CD4-positive, alpha-beta memory T cell (primary cell): ENCODE measurements around the gene PPT2. TPM values are rescaled to one million over a fixed set of nuclear protein-coding genes. Genes with fewer than 3 reads are reported as not detected.

Source experiments
- CTCF ChIA-PET: fragments of 350-600 bp; sonication (Branson Sonifier 250); formaldehyde crosslinking; loops from one replicate; lab custom pipeline; 2021; ENCODE audit warnings: inconsistent platforms; ENCODE audit not compliant: partially characterized antibody; lab: Charles Lee
- POLR2A ChIA-PET: fragments of 350-600 bp; sonication (Branson Sonifier 250); formaldehyde crosslinking; loops from one replicate; lab custom pipeline; 2021; ENCODE audit not compliant: partially characterized antibody; lab: Charles Lee
- DNase-seq, 5 donors: peaks; one replicate each; pipeline versions ENCODE4 v3.0.0 to v3.0.0-alpha.2; 2020 to 2022; ENCODE audit warnings: mixed read lengths in 1 of 5
- H3K27ac ChIP-seq: one replicate; pipeline ENCODE4 v1.7.0; 2013; ENCODE audit warnings: low read depth, low read length
- H3K27me3 ChIP-seq: 2 replicates; pipeline ENCODE4 v1.7.0; 2013; ENCODE audit warnings: mild to moderate bottlenecking, low read length, moderate library complexity; ENCODE audit not compliant: insufficient read depth
- H3K36me3 ChIP-seq: 2 replicates; pipeline ENCODE4 v1.7.0; 2013; ENCODE audit warnings: mild to moderate bottlenecking, low read length, moderate library complexity; ENCODE audit not compliant: insufficient read depth
- H3K4me1 ChIP-seq: 2 replicates; pipeline ENCODE4 v1.7.0; 2013; ENCODE audit warnings: mild to moderate bottlenecking, low read length, moderate library complexity; ENCODE audit not compliant: insufficient read depth
- H3K4me3 ChIP-seq, 2 donors: one replicate each; pipeline ENCODE4 v1.7.0; 2013; ENCODE audit warnings: low read length in 2 of 2, mild to moderate bottlenecking in 1 of 2
- H3K9me3 ChIP-seq, 2 donors: one replicate each; pipeline ENCODE4 v1.7.0; 2013; ENCODE audit warnings: low read length in 2 of 2, control low read depth in 1 of 2; ENCODE audit not compliant: control insufficient read depth in 1 of 2
- H3K27ac Mint-ChIP-seq, 7 donors: one replicate each; pipeline ENCODE4 v1.8.0; 2020 to 2021; ENCODE audit warnings: mixed read lengths in 7 of 7, mild to moderate bottlenecking in 6 of 7, inconsistent platforms in 3 of 7, moderate library complexity in 3 of 7
- H3K27me3 Mint-ChIP-seq, 2 donors: one replicate each; pipeline ENCODE4 v1.8.0; 2020 to 2021; ENCODE audit warnings: mixed read lengths in 2 of 2
- H3K36me3 Mint-ChIP-seq, 2 donors: one replicate each; pipeline ENCODE4 v1.8.0; 2020 to 2021; ENCODE audit warnings: mixed read lengths in 2 of 2, inconsistent platforms in 1 of 2, mild to moderate bottlenecking in 1 of 2
- H3K4me1 Mint-ChIP-seq, 4 donors: one replicate each; pipeline ENCODE4 v1.8.0; 2020 to 2021; ENCODE audit warnings: mixed read lengths in 4 of 4, mild to moderate bottlenecking in 1 of 4
- H3K4me3 Mint-ChIP-seq, 8 donors: one replicate each; pipeline ENCODE4 v1.8.0; 2020 to 2021; ENCODE audit warnings: mixed read lengths in 8 of 8, mild to moderate bottlenecking in 7 of 8, moderate library complexity in 6 of 8, inconsistent platforms in 3 of 8
- H3K9me3 Mint-ChIP-seq, 8 donors: one replicate each; pipeline ENCODE4 v1.8.0; 2020 to 2021; ENCODE audit warnings: mixed read lengths in 8 of 8, mild to moderate bottlenecking in 5 of 8, inconsistent platforms in 3 of 8, moderate library complexity in 1 of 8
- intact Hi-C: fragments of 100-400 bp; cut with micrococcal nuclease; formaldehyde crosslinking; loops from one replicate; pipeline ENCODE4 v1.15.1; 2023
- polyA plus RNA-seq, 2 donors: library from polyadenylated mRNA; unstranded; fragments of 300-500 nt; fragmentation: Illumina TruSeq; gene quantifications; one replicate each; pipeline ENCODE4 v1.2.3, GENCODE V29; 2021
- total RNA-seq, 2 experiments: library from RNA; stranded (reverse); gene quantifications; one replicate each; pipeline ENCODE4 v1.2.3, GENCODE V29; 2021

Gene PPT2
- total RNA-seq, result 10 to 100 TPM; 12.7 to 15.4 TPM
- 1 to 10 TPM; 3.8 TPM for polyA plus RNA-seq

GRCh38 chr6:32153564-32154513 lies at the start of gene PPT2:
Gene PPT2 (plus strand): TSS chr6:32154141. CDS start chr6:32154595, 454 bp downstream.
- peaks cover under 1% of the 10 kb centered on the region for H3K27me3 ChIP-seq
- peaks cover 30 to 58% (median 41%) of the 10 kb centered on the region in 4 donors for H3K4me1 Mint-ChIP-seq
- peak within 1 kb of the TSS; percentile 42 for H3K27ac ChIP-seq
- POLR2A ChIA-PET, result interaction anchor here (0.9 to 1.3 kb wide), 6 partner anchors 11 to 43 kb away, joined by 3 to 14 read pairs (median 4); partner anchors contain the start of genes ATF6B and EGFL8
- H3K36me3 Mint-ChIP-seq, result peaks cover 12 to 15% of the 10 kb centered on the region in 2 donors
- intact Hi-C loops, result loop anchor here (1.0 to 10.0 kb wide), 5 partner anchors 22 to 109 kb away; partner anchors contain the start of genes AGPAT1 and PBX2
- peak; percentile 62 to 84 (median 70) for DNase-seq
- peak within 1 kb of the TSS; percentile 78 to 98 for H3K4me3 ChIP-seq
- CTCF ChIA-PET, result interaction anchor here (1.0 to 1.3 kb wide), 6 partner anchors 11 to 106 kb away, joined by 3 to 9 read pairs (median 6); partner anchors contain the start of genes EGFL8 and GPSM3
- no peaks in the 10 kb centered on the region for H3K36me3 ChIP-seq
- H3K4me3 Mint-ChIP-seq, result peak within 1 kb of the TSS; percentile 95 to 100 (median 98)
- H3K27me3 Mint-ChIP-seq, result peaks cover 15 to 25% of the 10 kb centered on the region in 2 donors
- H3K9me3 Mint-ChIP-seq, result peaks cover 0 to 3% (median 0%) of the 10 kb centered on the region in 8 donors
- H3K9me3 ChIP-seq, result no peaks in the 10 kb centered on the region
- H3K4me1 ChIP-seq, result peaks cover 16% of the 10 kb centered on the region
- H3K27ac Mint-ChIP-seq, result peak within 1 kb of the TSS; percentile 92 to 98 (median 94)

GRCh38 chr6:32105433-32105832 lies 48.5 kb upstream of the PPT2 start:
- H3K4me1 ChIP-seq, result peaks cover 15% of the 10 kb centered on the region
- Mint-ChIP-seq H3K27ac (no peak overlapping the region), H3K4me3 (no peak overlapping the region), H3K4me1 (peaks cover 10 to 27% (median 18%) of the 10 kb centered on the region in 4 donors), H3K36me3 (no peaks in the 10 kb centered on the region), H3K27me3 (peaks cover 10 to 25% of the 10 kb centered on the region in 2 donors), H3K9me3 (no peaks in the 10 kb centered on the region)
- ChIA-PET POLR2A (no interaction called here), CTCF (no interaction called here)
- no peaks in the 10 kb centered on the region for H3K9me3 ChIP-seq
- intact Hi-C loops, result no loop called here
- H3K4me3 ChIP-seq, result no peak overlapping the region
- no peaks in the 10 kb centered on the region for H3K36me3 ChIP-seq
- DNase-seq, result no peak
- no peak overlapping the region for H3K27ac ChIP-seq
- H3K27me3 ChIP-seq, result no peaks in the 10 kb centered on the region

- Histone ChIP-seq H3K9me3 (no peaks in the 10 kb centered on the region), H3K27me3 (no peaks in the 10 kb centered on the region), H3K4me1 (peaks cover 15% of the 10 kb centered on the region), H3K36me3 (no peaks in the 10 kb centered on the region), H3K4me3 (no peak overlapping the region), H3K27ac (no peak overlapping the region)
- DNase-seq, result no peak
- peaks cover 11 to 27% (median 19%) of the 10 kb centered on the region in 4 donors for H3K4me1 Mint-ChIP-seq
- POLR2A ChIA-PET, result interaction anchor here (0.9 kb wide), 1 partner anchor 11 kb away, joined by 3 read pairs; no protein-coding TSS in a partner anchor
- H3K27me3 Mint-ChIP-seq, result peaks cover 8 to 25% of the 10 kb centered on the region in 2 donors
- CTCF ChIA-PET, result interaction anchor here (2.0 kb wide), 1 partner anchor 11 kb away, joined by 8 read pairs; no protein-coding TSS in a partner anchor
- peaks cover 0 to 5% of the 10 kb centered on the region in 2 donors for H3K36me3 Mint-ChIP-seq
- no peaks in the 10 kb centered on the region for H3K9me3 Mint-ChIP-seq
- peak overlapping the region in 1 of 7 donors; percentile 16 for H3K27ac Mint-ChIP-seq
- intact Hi-C loops, result no loop called here
- H3K4me3 Mint-ChIP-seq, result no peak overlapping the region
Observed at GRCh38 chr6:32107406-32107805, 46.5 kb upstream of the PPT2 start.

- H3K36me3 Mint-ChIP-seq, result peaks cover 0 to 9% of the 10 kb centered on the region in 2 donors
- no peak overlapping the region for H3K27ac ChIP-seq
- H3K27me3 ChIP-seq, result no peaks in the 10 kb centered on the region
- DNase-seq, result no peak
- peak overlapping the region in 1 of 8 donors; percentile 47 for H3K4me3 Mint-ChIP-seq
- ChIA-PET CTCF (no interaction called here), POLR2A (no interaction called here)
- no peak overlapping the region for H3K4me3 ChIP-seq
- peaks cover 11 to 27% (median 19%) of the 10 kb centered on the region in 4 donors for H3K4me1 Mint-ChIP-seq
- H3K27ac Mint-ChIP-seq, result peak overlapping the region in 1 of 7 donors; percentile 32
- intact Hi-C loops, result no loop called here
- no peaks in the 10 kb centered on the region for H3K9me3 Mint-ChIP-seq
- peaks cover 8 to 25% of the 10 kb centered on the region in 2 donors for H3K27me3 Mint-ChIP-seq
- H3K9me3 ChIP-seq, result no peaks in the 10 kb centered on the region
- H3K36me3 ChIP-seq, result no peaks in the 10 kb centered on the region
- H3K4me1 ChIP-seq, result peaks cover 15% of the 10 kb centered on the region
Observed at GRCh38 chr6:32108094-32108627, 45.8 kb upstream of the PPT2 start.

GRCh38 chr6:32108727-32109113 lies 45.2 kb upstream of the PPT2 start:
- Mint-ChIP-seq H3K4me3 (peak overlapping the region in 2 of 8 donors; percentile 7 to 14), H3K9me3 (no peaks in the 10 kb centered on the region), H3K4me1 (peaks cover 13 to 27% (median 20%) of the 10 kb centered on the region in 4 donors), H3K27ac (peak overlapping the region in 3 of 7 donors; percentile 38 to 63 (median 42)), H3K27me3 (peaks cover 6 to 23% of the 10 kb centered on the region in 2 donors), H3K36me3 (peaks cover 0 to 9% of the 10 kb centered on the region in 2 donors)
- Histone ChIP-seq H3K27me3 (no peaks in the 10 kb centered on the region), H3K36me3 (no peaks in the 10 kb centered on the region), H3K9me3 (no peaks in the 10 kb centered on the region), H3K27ac (no peak overlapping the region), H3K4me1 (peaks cover 15% of the 10 kb centered on the region), H3K4me3 (no peak overlapping the region)
- intact Hi-C loops, result no loop called here
- POLR2A ChIA-PET, result interaction anchor here (2.8 kb wide), 1 partner anchor 19 kb away, joined by 11 read pairs; the partner anchor contains the start of gene ATF6B
- CTCF ChIA-PET, result interaction anchor here (2.0 kb wide), 1 partner anchor 10 kb away, joined by 7 read pairs; no protein-coding TSS in a partner anchor
- no peak for DNase-seq

GRCh38 chr6:32109114-32109764 lies 44.7 kb upstream of the PPT2 start, which contains the start of gene TNXB:
Gene TNXB (minus strand): TSS chr6:32109338. CDS start chr6:32098198, 11,140 bp downstream.
- no peaks in the 10 kb centered on the region for H3K36me3 ChIP-seq
- intact Hi-C loops, result no loop called here
- peaks cover 15% of the 10 kb centered on the region for H3K4me1 ChIP-seq
- H3K27me3 ChIP-seq, result no peaks in the 10 kb centered on the region
- Mint-ChIP-seq H3K36me3 (peaks cover 0 to 9% of the 10 kb centered on the region in 2 donors), H3K9me3 (no peaks in the 10 kb centered on the region), H3K27me3 (peaks cover 6 to 20% of the 10 kb centered on the region in 2 donors), H3K27ac (peak within 1 kb of the TSS in 4 of 7 donors; percentile 38 to 63 (median 50)), H3K4me1 (peaks cover 13 to 27% (median 20%) of the 10 kb centered on the region in 4 donors), H3K4me3 (peak within 1 kb of the TSS in 2 of 8 donors; percentile 7 to 14)
- no peak within 1 kb of the TSS for H3K27ac ChIP-seq
- H3K4me3 ChIP-seq, result no peak within 1 kb of the TSS
- ChIA-PET CTCF (interaction anchor here (2.0 kb wide), 1 partner anchor 9 kb away, joined by 7 read pairs; no protein-coding TSS in a partner anchor), POLR2A (interaction anchor here (2.8 kb wide), 1 partner anchor 18 kb away, joined by 11 read pairs; the partner anchor contains the start of gene ATF6B)
- H3K9me3 ChIP-seq, result no peaks in the 10 kb centered on the region
- DNase-seq, result no peak
